ENCODE results near the gene PLPPR1. TPM values are rescaled to one million over a fixed set of nuclear protein-coding genes. Genes with fewer than 3 reads are reported as not detected.

PLPPR1 gene
- total RNA-seq, 1 experiment from 2014 or later: 2.4 TPM

- Histone ChIP-seq H3K4ac (ENCODE audit: low read depth, low read length) (no peak overlapping the region), H3K23me2 (ENCODE audit: insufficient read length, low read depth, low read length, poor library complexity, severe bottlenecking) (no peaks in the 10 kb centered on the region), H3K4me1 (ENCODE audit: insufficient read depth, low read length) (no peaks in the 10 kb centered on the region), H4K20me1 (ENCODE audit: control insufficient read depth, insufficient read depth, insufficient read length) (no peaks in the 10 kb centered on the region), H4K91ac (ENCODE audit: insufficient read length, low read depth, low read length) (no peak overlapping the region), H2BK15ac (ENCODE audit: low read depth, low read length) (no peak overlapping the region), H3K79me2 (ENCODE audit: insufficient read depth, low read length) (no peaks in the 10 kb centered on the region), H4K8ac (replicated peaks; ENCODE audit: insufficient read length, low read depth, low read length) (no peak overlapping the region), H3K14ac (ENCODE audit: insufficient read depth, low read length) (no peak overlapping the region), H2AK5ac (ENCODE audit: insufficient read length, low read length) (no peak overlapping the region), H3K4me2 (ENCODE audit: insufficient read depth, insufficient read length, low read length) (no peak overlapping the region), H3K23ac (ENCODE audit: insufficient read length, low read depth, low read length) (no peak overlapping the region), H3T11ph (ENCODE audit: low read length) (no peak overlapping the region), H2BK5ac (ENCODE audit: insufficient read length, low read length) (no peak overlapping the region), H3K9ac (ENCODE audit: extremely low read depth, insufficient read length, low read length) (no peak overlapping the region), H3K27me3 (ENCODE audit: insufficient read depth, low read length) (no peaks in the 10 kb centered on the region), H2AFZ (ENCODE audit: low read length) (no peak overlapping the region), H3K9me3 (ENCODE audit: control insufficient read depth, low read depth, low read length) (no peaks in the 10 kb centered on the region), H2BK120ac (ENCODE audit: low read depth, low read length, poor library complexity, severe bottlenecking) (no peak overlapping the region), H3K56ac (ENCODE audit: insufficient read length, low read depth, low read length) (no peak overlapping the region), H2BK12ac (ENCODE audit: insufficient read length, low read depth, low read length) (no peak overlapping the region), H3K18ac (ENCODE audit: insufficient read length, low read depth, low read length) (no peak overlapping the region), H4K5ac (ENCODE audit: insufficient read length, low read depth, low read length) (no peak overlapping the region), H3K27ac (ENCODE audit: insufficient read length, low read depth, low read length) (no peak overlapping the region), H2BK20ac (ENCODE audit: low read depth, low read length, poor library complexity, severe bottlenecking) (no peak overlapping the region), H3K79me1 (ENCODE audit: insufficient read depth, low read depth, low read length, poor library complexity, severe bottlenecking) (no peaks in the 10 kb centered on the region)
- TF ChIP-seq CTCF (conservative IDR thresholded peaks at IDR 0.05): no peak
- Mint-ChIP-seq H3K4me1 (peaks cover 9 to 14% of the 10 kb centered on the region in 2 experiments), H3K27me3 (ENCODE audit: low read depth) (no peaks in the 10 kb centered on the region), H3K4me3 (no peak overlapping the region), H3K27ac (no peak overlapping the region), H3K36me3 (ENCODE audit: insufficient read depth in 1 of 3, low read depth in 3 of 3) (no peaks in the 10 kb centered on the region), H3K9me3 (no peaks in the 10 kb centered on the region)
- no peak for DNase-seq
These were observed 35.7 kb downstream of the PLPPR1 start for GRCh38 chr9:101064206-101064605.
